H9 (cell line): ENCODE data around the gene DCAF15. TPM values are rescaled to one million over a fixed set of nuclear protein-coding genes. Genes with fewer than 3 reads are reported as not detected.

Experiments used
- DNase-seq: peaks from one replicate; pipeline ENCODE4 v3.0.0-alpha.2; 2017
- H2AFZ ChIP-seq: one replicate; pipeline ENCODE4 v1.6.1; 2013; ENCODE audit warnings: mild to moderate bottlenecking, low read length, control low read depth, moderate library complexity
- H2AK5ac ChIP-seq: 2 replicates; pipeline ENCODE4 v1.6.1; 2013; ENCODE audit warnings: low read length, control low read depth, mixed read lengths; ENCODE audit not compliant: insufficient read length
- H2BK120ac ChIP-seq: one replicate; pipeline ENCODE4 v1.6.1; 2013; ENCODE audit warnings: low read depth, mild to moderate bottlenecking, low read length, control low read depth, inconsistent platforms; ENCODE audit not compliant: poor library complexity, severe bottlenecking
- H2BK12ac ChIP-seq: 2 replicates; pipeline ENCODE4 v1.6.1; 2013; ENCODE audit warnings: low read length, control low read depth, mixed read lengths, low read depth; ENCODE audit not compliant: insufficient read length
- H2BK15ac ChIP-seq: 2 replicates; pipeline ENCODE4 v1.6.1; 2013; ENCODE audit warnings: low read depth, low read length, control low read depth
- H2BK20ac ChIP-seq: one replicate; pipeline ENCODE4 v1.6.1; 2013; ENCODE audit warnings: low read depth, mild to moderate bottlenecking, low read length, control low read depth, inconsistent platforms; ENCODE audit not compliant: poor library complexity, severe bottlenecking
- H2BK5ac ChIP-seq: 2 replicates; pipeline ENCODE4 v1.6.1; 2013; ENCODE audit warnings: low read length, control low read depth, mixed read lengths; ENCODE audit not compliant: insufficient read length
- H3K14ac ChIP-seq: 2 replicates; pipeline ENCODE4 v1.6.1; 2013; ENCODE audit warnings: low read length, control low read depth; ENCODE audit not compliant: insufficient read depth
- H3K18ac ChIP-seq: 2 replicates; pipeline ENCODE4 v1.6.1; 2013; ENCODE audit warnings: low read depth, mild to moderate bottlenecking, mixed read lengths, low read length, control low read depth; ENCODE audit not compliant: insufficient read length
- H3K23ac ChIP-seq: 2 replicates; pipeline ENCODE4 v1.6.1; 2013; ENCODE audit warnings: low read length, control low read depth, mixed read lengths, low read depth; ENCODE audit not compliant: insufficient read length
- H3K23me2 ChIP-seq: 2 replicates; pipeline ENCODE4 v1.6.1; 2013; ENCODE audit warnings: low read depth, mild to moderate bottlenecking, mixed read lengths, low read length, control low read depth; ENCODE audit not compliant: insufficient read length, poor library complexity, severe bottlenecking
- H3K27ac ChIP-seq: 2 replicates; pipeline ENCODE4 v1.5.1; 2013; ENCODE audit warnings: low read length, control low read depth, mixed read lengths, low read depth; ENCODE audit not compliant: insufficient read length
- H3K27me3 ChIP-seq: 2 replicates; pipeline ENCODE4 v1.6.1; 2013; ENCODE audit warnings: low read length, control low read depth, inconsistent platforms; ENCODE audit not compliant: insufficient read depth
- H3K4ac ChIP-seq: 2 replicates; pipeline ENCODE4 v1.6.1; 2013; ENCODE audit warnings: low read depth, mild to moderate bottlenecking, control low read depth, inconsistent platforms, low read length, moderate library complexity
- H3K4me1 ChIP-seq: 2 replicates; pipeline ENCODE4 v1.6.1; 2013; ENCODE audit warnings: low read length, control low read depth, inconsistent platforms; ENCODE audit not compliant: insufficient read depth
- H3K4me2 ChIP-seq: 2 replicates; pipeline ENCODE4 v1.6.1; 2013; ENCODE audit warnings: low read length, control low read depth, mixed read lengths; ENCODE audit not compliant: insufficient read length, insufficient read depth
- H3K56ac ChIP-seq: 2 replicates; pipeline ENCODE4 v1.6.1; 2013; ENCODE audit warnings: low read depth, mild to moderate bottlenecking, mixed read lengths, low read length, control low read depth; ENCODE audit not compliant: insufficient read length
- H3K79me1 ChIP-seq: 2 replicates; pipeline ENCODE4 v1.6.1; 2013; ENCODE audit warnings: low read depth, mild to moderate bottlenecking, moderate library complexity, low read length, control low read depth, inconsistent platforms; ENCODE audit not compliant: insufficient read depth, poor library complexity, severe bottlenecking
- H3K79me2 ChIP-seq: 2 replicates; pipeline ENCODE4 v1.6.1; 2013; ENCODE audit warnings: low read length, control low read depth, inconsistent platforms; ENCODE audit not compliant: insufficient read depth
- H3K9ac ChIP-seq: 2 replicates; pipeline ENCODE4 v1.6.1; 2013; ENCODE audit warnings: low read length, control low read depth, mixed read lengths; ENCODE audit not compliant: insufficient read length; ENCODE audit errors: extremely low read depth
- H3K9me3 ChIP-seq: one replicate; pipeline ENCODE4 v1.6.1; 2013; ENCODE audit warnings: low read depth, low read length, inconsistent platforms; ENCODE audit not compliant: control insufficient read depth
- H3T11ph ChIP-seq: one replicate; pipeline ENCODE4 v1.6.1; 2013; ENCODE audit warnings: mild to moderate bottlenecking, low read length, control low read depth, inconsistent platforms
- H4K20me1 ChIP-seq: one replicate; pipeline ENCODE4 v1.6.1; 2013; ENCODE audit not compliant: control insufficient read depth, insufficient read length, insufficient read depth
- H4K5ac ChIP-seq: 2 replicates; pipeline ENCODE4 v1.6.1; 2013; ENCODE audit warnings: low read depth, mild to moderate bottlenecking, mixed read lengths, low read length, control low read depth; ENCODE audit not compliant: insufficient read length
- H4K8ac ChIP-seq: replicated peaks from 2 replicates; pipeline ENCODE4 v1.6.1; 2013; ENCODE audit warnings: low read length, control low read depth, mixed read lengths, low read depth; ENCODE audit not compliant: insufficient read length
- H4K91ac ChIP-seq: 2 replicates; pipeline ENCODE4 v1.6.1; 2013; ENCODE audit warnings: low read depth, mild to moderate bottlenecking, moderate library complexity, mixed read lengths, low read length, control low read depth; ENCODE audit not compliant: insufficient read length
- H3K27ac Mint-ChIP-seq, 3 experiments: 2 replicates in 2 of 3; 3 replicates in 1 of 3; pipeline ENCODE4 v1.8.0; 2020 to 2021; ENCODE audit warnings: mixed read lengths in 3 of 3, mild to moderate bottlenecking in 1 of 3, moderate library complexity in 1 of 3
- H3K27me3 Mint-ChIP-seq: 2 replicates; pipeline ENCODE4 v1.8.0; 2021; ENCODE audit warnings: low read depth, mild to moderate bottlenecking, moderate library complexity, mixed read lengths
- H3K36me3 Mint-ChIP-seq, 3 experiments: 2 replicates in 2 of 3; 3 replicates in 1 of 3; pipeline ENCODE4 v1.8.0; 2020 to 2021; ENCODE audit warnings: low read depth in 3 of 3, mixed read lengths in 3 of 3; ENCODE audit not compliant: insufficient read depth in 1 of 3
- H3K4me1 Mint-ChIP-seq, 2 experiments: 2 replicates each; pipeline ENCODE4 v1.8.0; 2020; ENCODE audit warnings: mixed read lengths in 2 of 2
- H3K4me3 Mint-ChIP-seq, 2 experiments: 2 replicates in 1 of 2; 3 replicates in 1 of 2; pipeline ENCODE4 v1.8.0; 2020 to 2021; ENCODE audit warnings: mild to moderate bottlenecking in 2 of 2, mixed read lengths in 2 of 2, moderate library complexity in 1 of 2
- H3K9me3 Mint-ChIP-seq, 2 experiments: 2 replicates in 1 of 2; 3 replicates in 1 of 2; pipeline ENCODE4 v1.8.0; 2020; ENCODE audit warnings: mild to moderate bottlenecking in 2 of 2, mixed read lengths in 2 of 2, moderate library complexity in 1 of 2
- CTCF ChIP-seq: fragments of 200-600 bp; sonication (generic); conservative IDR thresholded peaks from 3 replicates; pipeline ENCODE4 v1.8.0; 2021; ENCODE audit warnings: antibody characterized with exemption, mild to moderate bottlenecking
- WGBS: extraction: QIAGEN DNeasy Blood & Tissue Kit; methylation state at CpG from one replicate; pipeline ENCODE4 v1.1.7; 2013; ENCODE audit warnings: missing lambda C conversion rate, low lambda C conversion rate, mixed read lengths; ENCODE audit not compliant: insufficient read length; ENCODE audit errors: extremely low coverage; 5-methylcytosine and 5-hydroxymethylcytosine counted together
- total RNA-seq: library from RNA; stranded (reverse); gene quantifications from 2 replicates; pipeline ENCODE4 v1.2.1, GENCODE V29; 2021

The DCAF15 gene
- total RNA-seq, 1 experiment from 2014 or later = 82.5 TPM

GRCh38 chr19:13909430-13909829 lies 42.9 kb upstream of the DCAF15 start:
- Histone ChIP-seq H2BK15ac (no peak overlapping the region), H3T11ph (no peak overlapping the region), H2AFZ (no peak overlapping the region), H2BK120ac (no peak overlapping the region), H3K23ac (no peak overlapping the region), H3K4ac (no peak overlapping the region), H3K79me2 (no peaks in the 10 kb centered on the region), H3K9me3 (no peaks in the 10 kb centered on the region), H3K9ac (no peak overlapping the region), H3K27me3 (no peaks in the 10 kb centered on the region), H3K27ac (no peak overlapping the region), H4K20me1 (no peaks in the 10 kb centered on the region), H4K5ac (no peak overlapping the region), H2BK20ac (no peak overlapping the region), H3K4me1 (no peaks in the 10 kb centered on the region), H3K18ac (no peak overlapping the region), H2AK5ac (no peak overlapping the region), H3K56ac (no peak overlapping the region), H3K4me2 (no peak overlapping the region), H2BK12ac (no peak overlapping the region), H4K91ac (no peak overlapping the region), H4K8ac (no peak overlapping the region), H3K79me1 (no peaks in the 10 kb centered on the region), H2BK5ac (no peak overlapping the region), H3K14ac (no peak overlapping the region), H3K23me2 (peaks cover 10% of the 10 kb centered on the region)
- H3K4me1 Mint-ChIP-seq = peaks cover 9 to 10% of the 10 kb centered on the region in 2 experiments
- H3K27ac Mint-ChIP-seq = no peak overlapping the region
- WGBS = no CpG with 5 or more reads among the region's 2 CpGs
- DNase-seq = no peak
- peaks cover 0 to 2% of the 10 kb centered on the region in 2 experiments; a peak in 2 of 5 replicates for H3K9me3 Mint-ChIP-seq
- H3K27me3 Mint-ChIP-seq = peaks cover 14% of the 10 kb centered on the region
- peaks cover 8 to 43% (median 22%) of the 10 kb centered on the region in 3 experiments; a peak in 6 of 7 replicates for H3K36me3 Mint-ChIP-seq
- H3K4me3 Mint-ChIP-seq = no peak overlapping the region
- no peak for TF ChIP-seq CTCF
